SK-N-DZ (cell line): Measurements from ENCODE around the gene AMBP.

Source experiments
- DNase-seq: peaks from one replicate; pipeline ENCODE4 v3.0.0-alpha.2; 2015; ENCODE audit warnings: low spot score

Gene AMBP

DNA sequence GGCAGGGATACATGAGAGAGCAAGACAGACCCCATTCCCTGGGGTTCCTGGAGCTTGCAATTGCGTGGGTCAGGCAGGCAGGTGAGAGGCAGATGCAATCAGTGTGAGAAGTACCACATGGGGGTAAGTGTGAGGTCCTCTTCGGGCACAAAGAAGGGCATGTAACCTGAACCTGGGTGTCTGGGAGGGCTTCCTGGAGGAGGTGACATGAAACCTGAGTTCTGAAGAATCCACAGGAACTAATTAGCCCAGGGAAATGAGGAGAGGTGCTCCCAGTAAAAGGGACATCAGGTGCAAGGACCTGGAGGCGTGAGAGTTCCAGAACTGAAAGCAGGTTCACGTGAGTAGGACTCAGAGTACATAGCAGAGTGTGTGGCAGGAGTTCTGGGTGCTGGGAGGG lies 2.5 kb downstream of the AMBP start:
- DNase-seq: no peak

- DNase-seq: no peak
Observed at GRCh38 chr9:114072184-114073140, 5.6 kb downstream of the AMBP start.

DNA sequence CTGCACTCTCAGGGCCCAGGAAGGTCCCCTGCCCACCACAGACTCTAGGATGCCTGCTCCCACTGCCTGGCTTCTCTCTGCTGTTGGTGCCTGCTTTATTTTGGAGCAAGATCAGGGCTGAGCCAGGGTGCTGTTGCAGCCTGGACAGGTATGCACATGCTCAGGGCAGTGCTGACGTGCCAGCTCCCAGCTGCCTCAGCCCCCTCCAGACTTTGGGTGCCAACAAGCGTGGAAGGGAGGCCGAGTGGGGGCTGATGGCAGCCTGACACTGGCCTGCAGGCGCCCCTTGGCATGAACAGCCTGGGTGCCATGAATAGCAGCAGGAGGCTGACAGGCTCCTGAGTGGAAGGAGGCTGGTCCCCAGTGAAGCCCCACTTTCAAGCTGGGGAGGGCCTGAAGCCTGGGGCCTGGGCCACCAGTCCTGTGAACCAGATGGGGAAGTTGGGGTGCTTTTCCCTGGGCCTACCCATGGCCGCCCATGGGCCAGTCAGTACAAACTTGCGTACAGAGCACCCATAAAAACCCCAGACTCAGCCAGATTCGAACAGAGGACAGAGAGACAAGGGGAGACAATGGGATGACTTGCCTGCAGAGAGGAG lies 6.8 kb downstream of the AMBP start:
- DNase-seq: no peak

DNA sequence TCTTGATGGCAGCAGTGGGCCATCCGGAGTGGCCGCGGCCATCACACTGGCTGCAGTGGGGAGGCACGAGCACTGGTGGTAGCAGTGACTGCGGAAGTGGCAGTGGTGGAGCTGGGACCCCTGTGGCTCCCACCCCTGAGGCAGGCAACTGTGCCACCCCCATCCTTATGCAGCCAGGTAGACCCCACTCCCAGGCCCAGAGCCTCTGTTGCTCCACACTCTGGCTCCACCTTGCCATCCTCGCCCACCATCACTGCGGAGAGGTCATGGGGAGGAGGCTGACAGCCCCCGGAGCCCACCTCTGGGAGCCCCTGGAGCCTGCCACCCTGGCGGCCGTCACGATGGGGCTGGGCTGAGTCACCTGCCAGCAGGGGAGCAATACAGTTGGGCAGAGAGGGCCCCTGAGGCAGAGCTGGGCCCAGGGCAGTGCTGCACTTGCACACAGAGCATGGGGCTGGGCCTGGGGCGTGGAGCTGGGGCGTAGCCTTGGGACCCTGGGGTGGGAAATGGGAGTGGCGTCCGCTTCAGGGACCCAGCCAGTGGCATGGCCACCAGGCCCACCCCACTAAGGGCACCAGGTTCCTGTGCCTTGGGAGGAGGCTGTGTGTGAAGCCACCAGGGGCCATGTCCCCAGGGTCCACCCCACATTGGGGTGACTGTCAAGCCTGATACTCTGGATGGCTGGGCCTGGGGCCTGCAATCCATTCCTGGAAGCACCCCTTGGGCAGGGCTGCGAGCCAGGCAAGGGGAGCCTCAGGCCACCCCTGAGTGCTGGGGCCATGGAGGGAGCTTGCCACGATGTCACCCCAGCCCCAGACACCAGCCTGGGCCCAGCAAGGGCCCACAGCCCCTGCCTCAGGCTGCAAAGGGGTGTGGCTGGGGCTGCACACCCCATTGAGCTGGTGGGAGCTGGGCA lies 7.7 kb downstream of the AMBP start:
- no peak for DNase-seq

DNA sequence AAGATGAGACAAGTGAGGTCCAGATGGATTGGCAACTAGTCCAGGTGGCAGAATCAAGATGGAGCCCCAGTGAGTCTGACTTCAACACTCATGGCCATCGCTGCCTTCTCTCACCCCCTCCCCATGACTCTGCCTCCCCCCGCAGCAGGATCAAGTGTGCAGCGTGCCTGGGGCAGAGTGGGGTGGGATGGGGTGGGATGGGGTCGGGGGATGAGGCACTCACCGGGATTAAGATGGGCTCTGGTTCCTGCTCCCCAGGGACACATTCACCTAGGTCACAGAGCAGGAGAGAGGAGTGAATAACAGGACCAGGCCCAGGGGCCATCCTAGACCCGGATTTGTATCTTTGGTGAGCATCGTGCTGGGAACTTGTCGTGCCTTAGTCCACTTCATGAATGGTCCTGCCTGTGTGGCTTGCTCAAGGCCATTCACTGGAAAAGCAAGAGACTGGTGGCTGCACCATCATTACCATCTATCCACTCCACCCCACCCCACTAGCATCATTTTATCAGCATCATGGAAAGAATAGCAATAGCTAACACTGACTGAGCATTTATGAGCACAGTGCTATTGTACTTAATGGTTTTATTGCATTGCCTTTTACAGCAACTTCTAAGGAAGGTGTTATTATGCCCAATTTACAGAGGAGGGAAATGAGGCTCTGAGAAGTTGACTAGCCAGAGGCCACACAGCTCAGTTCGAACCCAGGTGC lies 8.5 kb downstream of the AMBP start:
- DNase-seq: no peak

DNA sequence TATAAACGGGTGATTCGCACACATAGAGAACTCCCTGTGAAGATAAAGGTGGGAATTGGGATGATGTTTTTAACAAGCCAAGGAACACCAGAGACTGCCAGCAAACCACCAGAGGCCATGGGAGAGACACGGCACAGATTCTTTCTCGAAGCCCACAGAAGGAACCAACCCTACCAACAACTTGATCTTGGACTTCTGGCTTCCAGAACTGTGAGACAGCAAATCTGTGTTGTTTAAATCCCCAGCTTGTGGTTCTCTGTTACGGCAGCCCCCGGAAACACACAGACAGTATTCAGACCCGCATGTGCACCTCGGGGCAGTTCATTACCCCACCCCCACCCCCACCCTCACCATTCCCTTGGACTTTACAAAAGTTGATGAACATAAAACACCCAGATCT lies 12.8 kb downstream of the AMBP start:
- no peak for DNase-seq

- no peak for DNase-seq
Observed at GRCh38 chr9:114061830-114062474, 16.1 kb downstream of the AMBP start.

- DNase-seq: no peak
Observed at GRCh38 chr9:114061292-114061691, 16.8 kb downstream of the AMBP start.

GRCh38 chr9:114060711-114061110 lies 17.4 kb downstream of the AMBP start:
- no peak for DNase-seq

- no peak for DNase-seq
Observed at GRCh38 chr9:114060070-114060469, 18.0 kb downstream of the AMBP start.

DNA sequence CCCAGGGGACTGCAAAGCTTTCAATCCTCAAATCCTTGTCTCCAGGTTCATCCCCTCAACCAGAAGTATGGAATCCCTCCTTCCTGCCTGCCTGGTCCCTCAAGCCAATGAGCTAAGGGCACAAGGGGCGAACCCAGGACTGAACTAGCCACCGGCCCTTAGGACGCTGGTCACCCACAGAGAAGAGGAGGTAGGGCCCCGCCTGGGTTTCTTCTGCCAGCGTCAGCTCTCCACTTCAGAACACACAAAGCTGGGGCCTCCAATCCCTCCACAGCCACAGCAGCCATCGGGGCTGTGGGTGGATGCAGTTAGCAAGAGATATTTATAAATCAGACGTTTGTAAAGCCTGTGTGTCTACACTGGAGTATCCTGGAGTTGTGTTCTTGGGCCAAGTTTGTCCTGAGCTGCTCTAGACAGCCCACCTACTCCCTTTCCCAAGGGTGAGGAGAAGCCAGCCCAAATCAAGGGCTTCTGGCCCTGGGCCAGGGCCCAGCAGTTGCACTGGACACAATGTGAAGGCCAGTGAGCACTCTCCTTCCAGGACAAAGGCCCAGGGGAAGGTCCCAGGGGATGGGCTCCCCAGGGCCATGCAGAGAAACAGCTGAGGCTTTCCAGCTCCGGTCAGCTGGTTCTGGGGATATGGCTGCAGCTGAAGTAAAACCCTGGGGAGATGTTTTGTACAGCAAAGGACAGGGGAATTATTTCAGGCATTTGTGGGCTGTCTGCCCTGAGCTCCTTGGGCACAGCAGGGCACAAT lies 18.9 kb downstream of the AMBP start:
- DNase-seq: no peak

- no peak for DNase-seq
Observed at GRCh38 chr9:114058688-114059046, 19.4 kb downstream of the AMBP start.

- DNase-seq: no peak
Observed at GRCh38 chr9:114057161-114057885, 20.8 kb downstream of the AMBP start.

- DNase-seq: no peak
Observed at GRCh38 chr9:114056527-114056926, 21.6 kb downstream of the AMBP start.

- DNase-seq: no peak
Observed at GRCh38 chr9:114055894-114056293, 22.2 kb downstream of the AMBP start.

- DNase-seq: no peak
Observed at GRCh38 chr9:114055061-114055460, 23.0 kb downstream of the AMBP start.

DNA sequence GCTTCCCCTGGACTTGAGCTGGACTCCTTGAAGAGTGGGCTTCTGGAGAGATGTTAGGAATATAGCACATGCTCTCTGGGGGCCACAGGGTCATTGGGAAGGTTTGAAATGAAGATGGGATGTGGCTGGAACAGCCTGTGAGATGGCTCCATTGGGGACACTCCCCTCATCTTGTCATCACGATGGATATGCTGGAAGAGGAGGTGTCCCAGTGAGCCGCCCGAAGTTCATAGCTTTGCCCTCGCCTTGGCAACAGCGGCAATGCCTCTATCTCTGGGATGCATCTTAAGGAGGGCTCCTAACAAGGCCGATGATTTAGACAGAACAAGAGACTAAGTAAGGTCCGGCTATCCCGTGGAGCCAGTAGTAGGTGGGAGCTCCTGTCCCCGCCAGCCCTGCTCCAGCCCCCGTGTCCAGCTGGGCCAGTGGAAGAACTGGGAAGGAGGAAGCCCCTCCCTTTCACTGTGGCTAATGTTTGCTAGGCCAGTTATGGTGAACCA lies 23.9 kb downstream of the AMBP start:
- DNase-seq: no peak

GRCh38 chr9:114053246-114054005 lies 24.7 kb downstream of the AMBP start:
- no peak for DNase-seq

DNA sequence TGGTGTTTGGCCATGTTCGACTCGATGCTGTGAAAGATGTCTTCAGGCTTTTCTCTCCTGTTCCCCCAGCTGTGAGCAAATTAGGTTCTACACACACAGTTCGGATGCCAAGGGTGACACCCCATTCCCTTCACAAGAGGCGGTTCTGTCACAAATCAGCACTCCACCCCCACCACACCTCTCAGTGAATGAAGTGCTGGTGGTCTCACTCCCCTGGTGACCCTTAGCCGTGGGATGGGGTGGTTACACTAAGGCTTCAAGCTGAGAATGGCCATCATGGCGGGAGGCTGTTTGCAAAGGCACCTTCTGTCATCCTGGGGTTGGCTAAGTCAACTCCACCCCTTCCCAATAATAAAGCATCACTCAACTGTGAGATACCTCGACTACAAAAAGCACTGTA lies 26.4 kb downstream of the AMBP start:
- no peak for DNase-seq
